Stimulated activated CD8-positive, alpha-beta memory T cell treated with anti-CD3 and anti-CD28 coated beads, Interleukin-7, amount 100 ng/mL, for 24 hours (primary cell): ENCODE results near the gene TMCO1.
"Not testable (repeated sequence)": the region's sequence is repeated elsewhere in the genome, so short reads cannot be mapped to it uniquely, and the experiment has no call there.

Experiments used
- DNase-seq: peaks from one replicate; pipeline ENCODE4 v3.0.0-alpha.2; 2020; ENCODE audit warnings: low read depth

The TMCO1 gene

DNA sequence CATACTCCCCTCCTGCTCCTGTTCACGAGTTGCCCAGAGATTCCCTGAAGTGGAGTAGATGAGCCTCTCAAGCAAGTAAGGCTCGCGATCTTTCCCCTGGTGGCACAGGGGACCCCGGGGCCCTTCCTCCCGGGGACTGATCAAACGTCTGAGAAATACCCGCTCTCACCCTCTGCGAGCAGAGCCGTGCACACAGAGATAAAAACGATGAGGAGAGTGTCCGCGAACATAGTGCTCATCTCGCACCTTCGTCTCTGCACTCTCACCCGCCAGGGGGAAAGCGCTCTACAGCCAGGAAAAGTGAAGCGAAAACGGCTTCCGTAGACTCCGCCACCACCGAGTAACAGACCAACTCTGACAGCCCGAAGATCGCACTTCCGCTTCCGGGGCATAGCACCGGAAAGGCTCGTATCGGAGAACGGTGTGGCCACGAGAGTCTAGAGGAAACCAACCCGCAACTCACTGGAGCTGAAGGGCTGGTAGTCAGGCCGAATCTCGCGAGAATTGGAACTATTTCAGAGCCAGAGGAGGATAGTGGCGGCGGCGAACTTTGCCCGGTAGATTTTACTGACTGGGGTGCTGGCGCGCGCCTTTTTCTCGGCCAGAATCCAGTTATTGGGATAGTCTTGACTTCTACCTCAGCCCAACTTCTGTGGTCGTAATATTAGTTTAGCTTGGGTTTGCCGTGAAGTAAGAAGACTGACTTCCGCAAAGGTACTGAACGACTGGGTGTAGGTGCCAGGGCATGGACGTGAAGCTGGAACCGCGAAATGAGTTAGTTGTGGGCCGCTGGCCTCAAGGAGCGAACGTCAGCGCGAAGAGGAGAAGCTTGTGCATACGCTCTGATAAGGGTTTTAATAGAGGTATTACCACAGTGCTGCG is at the start of gene TMCO1:
Gene TMCO1 (minus strand): TSS at position 356 of the 882 bp plus-strand sequence. CDS start 117 bp downstream, at position 239.
- peak; percentile 78 for DNase-seq

- no peak for DNase-seq
Observed at GRCh38 chr1:165816826-165817497, 48.3 kb upstream of the TMCO1 start.

DNA sequence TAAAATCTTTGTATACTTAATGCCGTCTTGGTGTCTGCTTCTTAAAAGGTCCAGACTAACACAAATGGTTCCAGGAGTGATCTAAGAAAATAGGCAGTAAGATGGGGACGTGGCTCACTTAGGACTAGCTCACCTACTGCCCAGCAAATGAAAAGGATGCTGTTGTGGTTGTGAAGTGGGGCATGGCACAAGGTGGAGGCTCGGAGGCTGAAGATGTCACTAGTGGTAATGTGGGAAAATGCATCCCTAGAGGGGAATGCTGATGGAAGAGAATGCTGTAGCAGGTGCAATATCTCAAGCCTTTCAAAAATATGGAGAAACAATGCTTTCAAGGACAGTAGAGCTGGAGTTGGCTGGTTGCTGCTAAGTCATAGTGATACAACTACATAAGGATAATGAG is 47.5 kb upstream of the TMCO1 start:
- DNase-seq: no peak

GRCh38 chr1:165815725-165816124 is 47.1 kb upstream of the TMCO1 start:
- no peak for DNase-seq

DNA sequence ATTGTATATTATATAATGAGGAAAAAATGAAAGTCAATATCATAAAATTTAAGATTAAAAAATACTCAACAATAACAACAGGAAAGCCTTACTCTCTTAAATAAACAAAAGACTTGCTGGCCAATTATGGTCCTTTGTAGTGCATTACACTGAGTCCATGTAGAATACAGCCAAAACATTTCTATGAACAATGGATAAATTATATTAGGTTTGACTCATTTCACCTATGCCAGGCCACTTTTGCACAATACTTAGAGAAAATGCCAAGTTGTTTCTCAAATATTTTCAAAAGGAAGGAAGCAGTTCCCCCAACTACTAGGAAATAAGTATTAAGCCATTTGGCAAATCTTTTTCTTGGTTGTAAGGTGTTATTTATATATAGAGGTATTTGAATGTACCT is 38.9 kb upstream of the TMCO1 start:
- no peak for DNase-seq

DNA sequence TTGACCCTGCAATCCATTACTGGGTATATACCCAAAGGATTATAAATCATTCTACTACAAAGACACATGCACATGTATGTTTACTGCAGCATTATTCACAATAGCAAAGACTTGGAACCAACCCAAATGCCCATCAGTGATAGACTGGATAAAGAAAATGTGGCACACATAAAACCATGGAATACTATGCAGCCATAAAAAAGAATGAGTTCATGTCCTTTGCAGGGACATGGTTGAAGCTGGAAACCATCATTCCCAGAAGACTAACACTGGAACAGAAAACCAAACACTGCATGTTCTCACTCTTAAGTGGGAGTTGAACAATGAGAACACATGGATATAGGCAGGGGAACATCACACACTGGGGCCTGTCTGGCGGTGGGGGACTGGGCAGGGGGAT is 35.8 kb upstream of the TMCO1 start:
- not testable (repeated sequence) for DNase-seq

DNA sequence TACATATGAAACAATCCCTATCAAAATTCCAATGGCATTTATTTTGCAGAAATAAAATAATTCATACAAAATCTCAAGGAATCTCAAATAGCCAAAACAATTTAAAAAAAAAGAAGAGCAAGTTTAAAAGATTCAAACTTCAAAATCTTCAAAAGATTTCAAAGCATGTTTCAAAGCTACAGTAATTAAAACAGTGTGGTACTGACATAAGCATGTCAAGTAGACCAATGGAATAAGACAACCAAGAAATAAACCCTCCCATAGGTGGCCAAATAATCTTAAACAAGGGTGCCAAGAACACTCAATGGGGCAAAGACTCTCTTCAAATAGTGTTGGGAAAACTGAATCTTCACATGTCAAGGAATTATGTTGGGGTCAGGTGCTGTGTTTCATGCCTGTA is 30.7 kb upstream of the TMCO1 start:
- no peak for DNase-seq

- DNase-seq: no peak
Observed at GRCh38 chr1:165795894-165796293, 27.2 kb upstream of the TMCO1 start.

GRCh38 chr1:165793951-165794350 is 25.3 kb upstream of the TMCO1 start:
- no peak for DNase-seq

GRCh38 chr1:165787741-165788140 is 19.1 kb upstream of the TMCO1 start:
- no peak for DNase-seq

GRCh38 chr1:165783519-165783918 is 14.9 kb upstream of the TMCO1 start:
- DNase-seq: not testable (repeated sequence)

- DNase-seq: not testable (repeated sequence)
Observed at GRCh38 chr1:165778197-165778596, 9.5 kb upstream of the TMCO1 start.

- no peak for DNase-seq
Observed at GRCh38 chr1:165773324-165773965, 4.8 kb upstream of the TMCO1 start.

DNA sequence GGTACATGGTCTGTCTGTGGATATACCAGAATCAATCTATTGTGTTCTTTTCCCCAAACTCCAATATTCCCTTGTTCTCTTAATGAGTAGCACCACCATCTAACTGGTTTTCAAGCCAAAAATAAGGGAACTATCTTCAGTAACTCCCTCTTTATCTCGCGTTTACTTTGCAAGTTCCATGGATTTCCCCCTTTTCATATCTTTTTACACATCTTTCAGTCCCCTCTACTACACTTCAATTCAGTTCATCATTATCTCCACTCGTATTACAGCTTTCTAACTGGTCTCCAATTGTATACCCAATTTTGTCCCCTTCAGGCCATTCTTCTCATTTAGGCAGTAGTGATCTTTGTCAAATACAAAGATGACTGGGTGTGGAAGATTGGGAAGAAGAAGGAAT is 4.1 kb upstream of the TMCO1 start:
- no peak for DNase-seq

- no peak for DNase-seq
Observed at GRCh38 chr1:165764277-165764676, 4.4 kb downstream of the TMCO1 start.

- no peak for DNase-seq
Observed at GRCh38 chr1:165763442-165763841, 5.2 kb downstream of the TMCO1 start.

- no peak for DNase-seq
Observed at GRCh38 chr1:165762725-165763124, 5.9 kb downstream of the TMCO1 start.

DNA sequence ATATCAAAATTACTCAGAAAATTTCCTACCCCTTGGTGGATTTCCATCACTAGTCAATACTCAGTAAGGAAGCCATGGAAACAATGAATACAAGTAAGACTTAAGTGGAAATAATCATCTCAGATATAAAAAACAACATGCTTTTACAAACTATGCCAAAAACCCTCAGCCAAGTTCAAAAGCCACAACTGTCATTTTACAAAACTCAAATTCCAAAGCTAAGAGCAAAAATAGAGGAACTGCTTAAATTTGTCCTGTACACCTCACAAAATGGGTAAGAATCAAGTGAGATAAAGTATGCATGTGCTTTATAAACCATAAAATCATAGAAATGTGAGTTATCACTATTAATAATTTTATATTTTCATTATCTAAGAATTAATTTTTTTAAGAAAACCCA is 9.6 kb downstream of the TMCO1 start:
- DNase-seq: no peak

- DNase-seq: no peak
Observed at GRCh38 chr1:165755393-165756010, 13.2 kb downstream of the TMCO1 start.

DNA sequence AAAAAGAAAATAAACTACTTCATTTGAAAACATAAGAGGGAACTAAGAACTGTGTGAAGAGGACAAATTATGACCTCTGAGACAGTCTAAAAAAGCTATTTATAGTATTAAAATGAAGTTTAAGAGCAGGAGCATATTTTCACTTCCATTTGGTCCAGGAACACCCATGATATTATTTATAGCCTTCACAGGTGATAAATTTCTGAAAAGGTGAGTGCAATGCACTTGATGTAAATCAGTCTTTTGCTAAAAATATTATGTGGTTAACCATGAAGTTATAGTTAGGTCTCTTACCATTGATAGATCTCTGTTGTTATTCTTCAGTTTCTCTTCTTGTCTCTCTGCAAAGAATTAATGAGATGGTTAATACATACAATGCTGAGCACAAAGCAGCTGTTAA is 14.7 kb downstream of the TMCO1 start:
- DNase-seq: no peak

DNA sequence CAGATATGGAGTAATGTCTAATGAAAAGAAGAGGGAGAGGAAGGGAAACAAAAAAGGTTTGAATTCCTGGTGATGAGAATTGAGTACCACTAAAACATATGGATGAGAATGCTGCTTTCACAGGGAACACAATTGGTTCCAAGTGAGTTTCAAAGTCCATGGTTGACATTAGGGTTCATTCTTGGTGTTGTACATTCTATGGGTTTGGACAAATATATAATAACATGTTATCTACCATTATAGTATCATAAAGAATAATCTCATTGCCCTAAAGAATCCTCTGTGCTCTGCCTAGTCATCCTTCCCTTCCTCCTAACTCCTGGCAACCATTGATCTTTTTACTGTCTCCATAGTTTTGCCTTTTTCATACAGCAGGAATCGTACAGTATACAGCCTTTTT is 20.1 kb downstream of the TMCO1 start:
- DNase-seq: no peak

- DNase-seq: no peak
Observed at GRCh38 chr1:165747632-165748447, 20.8 kb downstream of the TMCO1 start.
